OCI-LY3 (cell line): Measurements from ENCODE around the gene GNGT1.

Experiments used
- CTCF ChIP-seq: fragments of 200-600, 300-600 bp; sonication (generic); IDR thresholded peaks from 2 replicates; pipeline ENCODE4 v1.5.1; 2014; ENCODE audit warnings: antibody characterized with exemption, low read length, low read depth
- EZH2phosphoT487 ChIP-seq: fragments of 200-600 bp; shearing (Covaris generic); IDR thresholded peaks from 2 replicates; pipeline ENCODE4 v1.6.1; 2018; ENCODE audit warnings: antibody characterized with exemption, mixed run types, low read depth

GRCh38 chr7:93948873-93949272, 42.5 kb downstream of the GNGT1 start:
- no peak for TF ChIP-seq CTCF
- TF ChIP-seq EZH2phosphoT487, result no peak
